SU-DHL-6 (cell line): ENCODE data around the gene BEST2.

ENCODE experiments used
- H2AFZ ChIP-seq: fragments of 200-600 bp; sonication (generic); 2 replicates; pipeline ENCODE4 v1.6.1; 2014; ENCODE audit warnings: low read depth, mild to moderate bottlenecking, moderate library complexity, mixed read lengths, antibody characterized with exemption, low read length; ENCODE audit not compliant: severe bottlenecking
- H3F3A ChIP-seq: fragments of 200-600 bp; shearing (Covaris generic); 2 replicates; pipeline ENCODE4 v1.6.0; 2016; ENCODE audit warnings: antibody characterized with exemption, mild to moderate bottlenecking; ENCODE audit not compliant: insufficient read depth
- H3K27ac ChIP-seq: fragments of 200-600 bp; sonication (generic); 2 replicates; pipeline ENCODE4 v1.5.1; 2016; ENCODE audit warnings: low read depth, mild to moderate bottlenecking, low read length, moderate library complexity, mixed read lengths
- H3K27me3 ChIP-seq: fragments of 200-600 bp; sonication (generic), shearing (Covaris generic); 2 replicates; pipeline ENCODE4 v1.6.0; 2014; ENCODE audit warnings: mild to moderate bottlenecking, low read length
- H3K36me3 ChIP-seq: fragments of 200-600 bp; sonication (generic); 2 replicates; pipeline ENCODE4 v1.6.1; 2014; ENCODE audit warnings: mild to moderate bottlenecking, low read length, mixed read lengths
- H3K4me2 ChIP-seq: fragments of 300-600, 200-600 bp; shearing (Covaris generic), sonication (generic); 2 replicates; pipeline ENCODE4 v1.6.0; 2014; ENCODE audit warnings: low read length, low read depth, mild to moderate bottlenecking; ENCODE audit not compliant: poor library complexity, severe bottlenecking
- H3K4me3 ChIP-seq: fragments of 200-600 bp; sonication (generic); 2 replicates; pipeline ENCODE4 v1.5.1; 2014; ENCODE audit warnings: antibody characterized with exemption, low read length, mild to moderate bottlenecking, mixed read lengths; ENCODE audit not compliant: insufficient read depth, poor library complexity, severe bottlenecking
- H3K79me2 ChIP-seq: fragments of 200-600 bp; sonication (generic); 2 replicates; pipeline ENCODE4 v1.6.1; 2014; ENCODE audit warnings: mild to moderate bottlenecking, low read length, moderate library complexity; ENCODE audit not compliant: insufficient read depth
- H3K9ac ChIP-seq: fragments of 200-600 bp; sonication (generic); 2 replicates; pipeline ENCODE4 v1.7.0; 2014; ENCODE audit warnings: mild to moderate bottlenecking, low read length
- H3K9me2 ChIP-seq: fragments of 200-600 bp; sonication (generic); replicated peaks from 2 replicates; pipeline ENCODE4 v1.6.1; 2014; ENCODE audit warnings: low read length; ENCODE audit not compliant: insufficient read depth
- H3K9me3 ChIP-seq: fragments of 200-600 bp; sonication (generic); 2 replicates; pipeline ENCODE4 v1.6.1; 2014; ENCODE audit warnings: low read length, mixed read lengths; ENCODE audit not compliant: insufficient read depth
- H4K20me1 ChIP-seq: fragments of 200-600 bp; sonication (generic); 2 replicates; pipeline ENCODE4 v1.6.1; 2014; ENCODE audit warnings: low read depth, mild to moderate bottlenecking, antibody characterized with exemption, low read length, moderate library complexity, mixed read lengths
- CTCF ChIP-seq: fragments of 200-600 bp; sonication (generic); IDR thresholded peaks from one replicate; pipeline ENCODE4 v1.5.1; 2017; ENCODE audit warnings: antibody characterized with exemption, mild to moderate bottlenecking, low read length, moderate library complexity; ENCODE audit not compliant: insufficient read depth, poor library complexity, severe bottlenecking
- EZH2phosphoT487 ChIP-seq: fragments of 200-600 bp; sonication (generic), shearing (Covaris generic); conservative IDR thresholded peaks from 2 replicates; pipeline ENCODE4 v1.6.1; 2018; ENCODE audit warnings: mild to moderate bottlenecking, antibody characterized with exemption, low read length, moderate library complexity, mixed read lengths

BEST2 gene

DNA sequence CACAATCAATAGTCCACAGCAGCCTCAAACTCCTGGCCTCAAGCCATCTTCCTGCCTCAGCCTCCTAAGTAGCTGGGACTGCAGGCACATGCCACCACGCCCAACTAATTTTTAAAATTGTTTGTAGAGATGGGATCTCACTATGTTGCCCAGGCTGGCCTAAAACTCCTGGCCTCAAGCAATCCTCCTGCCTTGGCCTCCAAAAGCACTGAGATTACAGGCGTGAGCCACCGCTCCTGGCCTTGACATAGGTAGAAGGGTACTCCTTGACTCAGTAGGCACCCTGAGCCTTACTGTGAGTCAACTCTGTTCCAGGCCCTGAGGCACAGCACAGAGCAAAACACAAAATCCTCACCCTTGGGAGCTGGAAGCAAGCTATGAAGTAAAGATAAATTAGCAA, 35.7 kb upstream of the BEST2 start:
- Histone ChIP-seq H4K20me1 (peaks cover 7% of the 10 kb centered on the region; the same call in 1 of the 2 replicates), H3K27me3 (no peaks in the 10 kb centered on the region)
- TF ChIP-seq EZH2phosphoT487 (no peak), CTCF (no peak)

DNA sequence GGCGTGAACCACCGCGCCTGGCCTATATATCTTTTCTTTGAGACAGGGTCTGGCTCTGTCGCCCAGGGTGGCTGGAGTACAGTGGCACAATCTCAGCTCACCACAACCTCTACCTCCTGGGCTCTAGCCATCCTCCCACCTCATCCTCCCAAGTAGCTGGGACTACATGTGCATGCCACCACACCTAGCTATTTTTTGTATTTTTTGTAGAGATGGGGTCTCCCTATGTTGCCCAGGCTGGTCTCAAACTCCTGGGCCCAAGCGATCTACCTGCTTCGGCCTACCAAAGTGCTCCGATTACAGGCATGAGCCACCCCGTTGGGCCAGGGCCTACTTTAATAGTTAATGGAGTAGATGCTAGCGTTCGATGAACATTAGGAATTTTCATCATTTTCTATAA, 31.3 kb upstream of the BEST2 start:
- no peak overlapping the region for H2AFZ ChIP-seq
- peak overlapping the region; percentile 87 for H3K9ac ChIP-seq
- H3F3A ChIP-seq: no peaks in the 10 kb centered on the region; the same call in 1 of the 2 replicates
- H3K27ac ChIP-seq: no peak overlapping the region
- H3K36me3 ChIP-seq: peaks cover 4% of the 10 kb centered on the region; the same call in 1 of the 2 replicates
- H3K4me3 ChIP-seq: peak overlapping the region; percentile 79
- no peaks in the 10 kb centered on the region for H3K27me3 ChIP-seq
- TF ChIP-seq EZH2phosphoT487: no peak
- no peaks in the 10 kb centered on the region for H3K9me2 ChIP-seq
- peak overlapping the region; percentile 87 for H3K4me2 ChIP-seq
- H3K79me2 ChIP-seq: peaks cover 70% of the 10 kb centered on the region
- H3K9me3 ChIP-seq: no peaks in the 10 kb centered on the region
- peaks cover 7% of the 10 kb centered on the region; the same call in 1 of the 2 replicates for H4K20me1 ChIP-seq

More for the DNA sequence above, 35.7 kb upstream of the BEST2 start:
- Histone ChIP-seq H3K4me3 (no peak overlapping the region), H3K27ac (no peak overlapping the region), H3F3A (no peaks in the 10 kb centered on the region), H3K36me3 (peaks cover 4% of the 10 kb centered on the region; the same call in 1 of the 2 replicates), H3K79me2 (peaks cover 42% of the 10 kb centered on the region), H3K9ac (no peak overlapping the region), H2AFZ (no peak overlapping the region), H3K9me3 (no peaks in the 10 kb centered on the region), H3K9me2 (no peaks in the 10 kb centered on the region), H3K4me2 (no peak overlapping the region)

- Histone ChIP-seq H3K4me3 (peak overlapping the region; percentile 79), H3K9me3 (no peaks in the 10 kb centered on the region), H2AFZ (no peak overlapping the region), H3K9ac (peak overlapping the region; percentile 87), H3K27ac (peak overlapping the region; percentile 74), H3F3A (no peaks in the 10 kb centered on the region; the same call in 1 of the 2 replicates), H4K20me1 (peaks cover 7% of the 10 kb centered on the region; the same call in 1 of the 2 replicates), H3K36me3 (peaks cover 4% of the 10 kb centered on the region; the same call in 1 of the 2 replicates), H3K4me2 (peak overlapping the region; percentile 87), H3K9me2 (no peaks in the 10 kb centered on the region), H3K27me3 (no peaks in the 10 kb centered on the region), H3K79me2 (peaks cover 65% of the 10 kb centered on the region)
- TF ChIP-seq CTCF (no peak), EZH2phosphoT487 (no peak)
Observed at GRCh38 chr19:12720851-12721655, 30.5 kb upstream of the BEST2 start.
